ENCODE data around the gene TCFL5.

DNA sequence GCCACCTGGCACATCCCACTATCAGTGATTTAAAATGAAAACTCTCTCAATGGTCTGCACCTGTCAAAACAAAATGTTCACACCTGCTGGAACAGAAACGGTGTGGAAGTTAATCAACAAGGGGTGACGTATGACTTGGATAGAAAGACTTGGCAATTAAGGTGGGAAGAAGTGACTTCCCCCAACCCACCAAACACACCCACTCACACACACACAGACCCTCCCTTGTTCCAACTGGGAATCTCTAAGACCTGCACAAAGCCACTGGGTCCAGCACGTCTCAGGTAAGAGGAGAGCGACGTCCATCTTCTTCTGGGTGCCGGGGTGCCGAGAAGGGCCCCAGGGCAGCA, 25.1 kb upstream of the TCFL5 start:
- TF ChIP-seq, protein P1, sequence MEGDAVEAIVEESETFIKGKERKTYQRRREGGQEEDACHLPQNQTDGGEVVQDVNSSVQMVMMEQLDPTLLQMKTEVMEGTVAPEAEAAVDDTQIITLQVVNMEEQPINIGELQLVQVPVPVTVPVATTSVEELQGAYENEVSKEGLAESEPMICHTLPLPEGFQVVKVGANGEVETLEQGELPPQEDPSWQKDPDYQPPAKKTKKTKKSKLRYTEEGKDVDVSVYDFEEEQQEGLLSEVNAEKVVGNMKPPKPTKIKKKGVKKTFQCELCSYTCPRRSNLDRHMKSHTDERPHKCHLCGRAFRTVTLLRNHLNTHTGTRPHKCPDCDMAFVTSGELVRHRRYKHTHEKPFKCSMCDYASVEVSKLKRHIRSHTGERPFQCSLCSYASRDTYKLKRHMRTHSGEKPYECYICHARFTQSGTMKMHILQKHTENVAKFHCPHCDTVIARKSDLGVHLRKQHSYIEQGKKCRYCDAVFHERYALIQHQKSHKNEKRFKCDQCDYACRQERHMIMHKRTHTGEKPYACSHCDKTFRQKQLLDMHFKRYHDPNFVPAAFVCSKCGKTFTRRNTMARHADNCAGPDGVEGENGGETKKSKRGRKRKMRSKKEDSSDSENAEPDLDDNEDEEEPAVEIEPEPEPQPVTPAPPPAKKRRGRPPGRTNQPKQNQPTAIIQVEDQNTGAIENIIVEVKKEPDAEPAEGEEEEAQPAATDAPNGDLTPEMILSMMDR (IDR thresholded peaks at IDR 0.05): no peak
- TF ChIP-seq POLR2A (IDR thresholded peaks at IDR 0.05): no peak

Measured in lower leg skin (tissue), 3 donors.